ENCODE measurements around the gene RPA3. TPM values are rescaled to one million over a fixed set of nuclear protein-coding genes. Genes with fewer than 3 reads are reported as not detected.
"Not testable (repeated sequence)": the region's sequence is repeated elsewhere in the genome, so short reads cannot be mapped to it uniquely, and the experiment has no call there.

RPA3 gene
- total RNA-seq, 1 donor from 2014 or later: 9.3 TPM

DNA sequence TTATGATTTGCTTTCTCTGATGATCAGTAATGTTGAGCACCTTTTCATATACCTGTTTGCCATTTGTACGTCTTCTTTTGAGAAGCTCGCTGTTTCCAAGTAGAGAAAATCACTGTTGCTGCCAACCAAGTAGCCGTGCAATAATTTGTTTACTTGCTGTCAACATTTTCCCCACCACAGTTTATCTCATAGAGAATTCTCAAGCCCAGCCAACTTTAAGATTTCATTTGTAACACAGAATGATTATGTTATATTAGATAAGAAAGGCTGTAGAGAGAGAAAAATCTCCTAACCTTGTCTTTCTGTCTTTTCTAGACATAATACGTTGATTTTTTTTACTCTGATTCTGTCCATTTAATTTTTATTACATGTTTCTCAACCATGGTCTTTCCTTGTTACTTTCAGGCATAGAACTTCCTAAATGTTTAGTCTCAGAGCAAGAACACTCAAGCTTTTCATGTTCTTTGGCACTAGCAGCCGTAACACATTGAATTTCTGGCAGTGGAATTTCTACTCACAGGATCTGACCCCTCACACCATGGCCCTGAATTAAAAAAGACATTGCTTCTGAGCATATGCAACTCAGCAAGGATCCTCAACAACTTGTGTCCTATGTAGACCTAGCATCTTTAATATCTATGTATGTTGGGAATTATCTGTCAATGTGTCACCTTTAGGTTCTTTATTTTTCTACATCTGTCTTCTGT lies 23.1 kb downstream of the RPA3 start:
- DNase-seq (ENCODE audit: low read depth in 2 of 2): no peak

DNA sequence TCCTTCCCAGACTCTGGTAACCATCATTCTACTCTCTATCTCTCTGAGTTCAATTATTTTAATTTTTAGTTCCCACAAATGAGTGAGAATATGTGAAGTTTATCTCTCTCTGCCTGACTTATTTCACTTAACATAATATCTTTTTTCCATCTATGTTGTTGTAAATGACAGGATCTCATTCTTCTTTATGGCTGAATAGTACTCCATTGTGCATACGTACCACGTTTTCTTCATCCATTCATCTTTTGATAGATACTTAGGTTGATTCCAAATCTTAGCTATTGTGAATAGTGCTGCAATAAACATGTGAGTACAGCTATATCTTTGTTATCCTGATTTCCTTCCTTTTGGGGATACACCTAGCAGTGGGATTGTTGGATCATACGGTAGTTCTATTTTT lies 23.9 kb downstream of the RPA3 start:
- no peak for DNase-seq (ENCODE audit: low read depth in 2 of 2)

DNA sequence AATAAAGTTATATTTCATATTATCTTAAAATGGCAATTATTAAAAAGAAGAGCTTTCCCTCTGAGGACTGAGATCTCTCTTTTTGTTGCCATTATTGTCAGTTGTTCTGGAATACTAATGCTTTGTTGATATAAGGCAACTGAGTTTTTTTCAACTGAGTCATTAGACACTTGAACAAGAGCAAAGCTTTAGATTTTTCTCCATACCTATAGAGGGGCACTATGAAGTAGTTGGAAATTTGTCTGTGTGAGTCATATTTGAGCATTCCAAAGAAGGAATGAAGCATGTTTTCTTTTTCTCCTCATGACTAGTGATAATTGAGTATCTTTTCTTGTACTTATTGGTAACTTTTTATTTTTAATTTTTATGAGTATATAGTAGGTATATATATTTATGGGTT lies 24.5 kb downstream of the RPA3 start:
- DNase-seq (ENCODE audit: low read depth in 2 of 2): peak in 1 of 2 donors; percentile 64

DNA sequence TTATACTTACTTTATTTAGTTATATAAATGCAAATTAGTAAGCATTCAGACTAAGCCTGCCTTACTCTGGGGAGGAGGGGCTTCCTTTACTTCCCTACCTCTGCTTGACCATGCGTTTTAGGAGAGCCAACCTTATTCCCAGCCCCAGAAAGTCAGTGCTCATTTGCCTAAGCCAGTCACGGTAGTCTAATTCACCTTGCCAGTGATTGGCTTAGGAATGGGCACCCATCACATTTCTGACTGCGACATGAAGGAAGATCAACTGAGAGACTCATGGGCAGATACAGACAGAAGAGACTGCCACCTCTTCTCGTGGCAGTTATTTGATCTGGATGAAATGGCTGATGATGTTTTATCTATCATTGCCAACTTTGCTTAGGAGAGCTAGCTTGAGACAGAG lies 29.5 kb downstream of the RPA3 start:
- DNase-seq (ENCODE audit: low read depth in 2 of 2): no peak

DNA sequence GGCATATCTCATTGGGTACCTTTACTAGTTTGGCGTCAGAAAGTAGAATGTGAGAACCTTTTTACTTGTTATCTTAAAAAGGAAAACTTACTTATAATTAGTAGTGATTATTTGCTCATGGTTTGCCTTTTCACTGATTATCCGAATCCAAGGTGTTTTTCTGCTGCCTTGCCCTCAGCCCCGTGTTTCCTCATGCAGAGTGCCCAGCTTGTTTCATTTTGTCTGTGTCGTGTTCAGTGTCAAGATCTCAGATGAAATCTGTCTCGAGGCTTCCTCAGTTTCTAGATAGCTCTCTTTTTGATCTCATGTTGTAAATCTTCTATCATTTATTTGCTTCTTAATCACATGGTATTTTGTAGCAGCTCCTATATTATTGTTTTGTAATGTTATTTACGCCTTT lies 30.1 kb downstream of the RPA3 start:
- DNase-seq (ENCODE audit: low read depth in 2 of 2): no peak

DNA sequence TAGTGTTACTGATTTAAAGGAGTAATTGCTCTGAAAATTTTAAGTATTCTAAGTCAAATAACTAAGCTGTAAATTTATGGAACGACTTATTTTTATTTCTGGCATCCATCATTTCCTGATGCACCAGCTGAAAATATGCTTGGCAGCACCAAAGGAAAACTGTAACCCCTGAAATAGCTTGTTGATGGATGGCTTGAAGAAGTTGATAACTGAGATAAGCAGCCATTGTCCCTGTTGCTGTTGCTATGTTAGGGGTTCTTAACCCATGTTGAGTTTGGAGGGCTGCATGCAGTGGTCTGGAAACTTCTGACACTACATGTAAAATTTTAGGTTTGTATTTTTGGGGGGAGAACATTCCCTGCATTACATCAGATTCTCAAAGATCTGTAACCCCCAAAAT lies 30.6 kb downstream of the RPA3 start:
- peak; percentile 57 to 86 for DNase-seq (ENCODE audit: low read depth in 2 of 2)

GRCh38 chr7:7686811-7687508 lies 31.4 kb downstream of the RPA3 start:
- DNase-seq (ENCODE audit: low read depth in 2 of 2): no peak

GRCh38 chr7:7682861-7683260 lies 35.5 kb downstream of the RPA3 start:
- DNase-seq (ENCODE audit: low read depth in 2 of 2): no peak

DNA sequence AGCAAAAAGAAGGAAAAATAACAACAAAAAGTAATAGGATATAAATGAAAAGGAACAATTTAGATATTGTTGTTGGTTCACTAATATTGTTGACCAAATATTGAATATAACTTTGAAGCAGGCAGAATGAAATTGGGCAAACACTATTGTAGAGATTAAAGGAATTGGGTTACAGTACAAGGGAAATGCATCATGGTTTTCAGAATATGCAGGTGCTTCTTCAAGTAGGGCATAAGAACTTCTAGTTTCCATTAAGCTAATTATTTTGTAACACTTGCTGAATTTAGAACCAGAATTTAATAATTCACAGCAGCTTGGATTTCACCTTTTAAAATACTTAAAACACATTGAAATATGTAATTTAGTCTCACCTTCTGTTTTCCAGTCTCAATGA lies 36.5 kb downstream of the RPA3 start:
- DNase-seq (ENCODE audit: low read depth in 2 of 2): no peak

GRCh38 chr7:7681191-7681935 lies 37.0 kb downstream of the RPA3 start:
- DNase-seq (ENCODE audit: low read depth in 2 of 2): peak; percentile 72 to 73

GRCh38 chr7:7679640-7680039 lies 38.8 kb downstream of the RPA3 start:
- not testable (repeated sequence) for DNase-seq (ENCODE audit: low read depth in 2 of 2)

DNA sequence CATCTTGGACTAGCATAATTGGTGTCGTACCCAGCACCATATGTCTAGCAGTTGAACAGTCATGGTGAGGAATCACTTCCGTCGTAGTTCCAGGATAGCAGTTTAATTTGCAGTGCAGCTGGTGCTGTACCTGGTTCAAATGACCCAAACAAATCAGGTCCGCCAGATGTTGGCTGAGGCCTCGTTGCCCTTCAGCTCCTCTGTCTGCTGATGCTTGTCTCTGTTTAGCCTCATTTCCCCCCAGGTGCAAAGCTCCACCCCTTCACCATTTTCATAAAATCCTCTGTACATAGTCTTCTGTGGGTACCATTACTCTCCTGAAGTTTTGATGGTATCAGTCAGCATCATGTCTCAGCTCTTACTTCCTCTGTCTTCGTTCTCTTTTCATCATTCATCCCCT lies 42.7 kb downstream of the RPA3 start:
- DNase-seq (ENCODE audit: low read depth in 2 of 2): no peak

DNA sequence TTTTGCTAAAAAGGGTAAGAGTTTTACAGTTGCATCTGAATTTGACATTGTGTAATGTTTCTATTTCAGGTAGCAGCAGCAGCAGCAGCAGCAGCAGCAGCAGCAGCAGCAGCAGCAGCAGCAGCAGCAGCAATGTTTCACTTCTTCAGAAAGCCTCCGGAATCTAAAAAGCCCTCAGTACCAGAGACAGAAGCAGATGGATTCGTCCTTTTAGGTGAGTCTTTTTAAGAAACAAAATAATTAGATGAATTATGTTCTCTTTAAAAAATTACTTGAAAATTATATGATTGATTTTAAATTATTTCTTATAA lies 45.2 kb downstream of the RPA3 start:
- no peak for DNase-seq (ENCODE audit: low read depth in 2 of 2)

DNA sequence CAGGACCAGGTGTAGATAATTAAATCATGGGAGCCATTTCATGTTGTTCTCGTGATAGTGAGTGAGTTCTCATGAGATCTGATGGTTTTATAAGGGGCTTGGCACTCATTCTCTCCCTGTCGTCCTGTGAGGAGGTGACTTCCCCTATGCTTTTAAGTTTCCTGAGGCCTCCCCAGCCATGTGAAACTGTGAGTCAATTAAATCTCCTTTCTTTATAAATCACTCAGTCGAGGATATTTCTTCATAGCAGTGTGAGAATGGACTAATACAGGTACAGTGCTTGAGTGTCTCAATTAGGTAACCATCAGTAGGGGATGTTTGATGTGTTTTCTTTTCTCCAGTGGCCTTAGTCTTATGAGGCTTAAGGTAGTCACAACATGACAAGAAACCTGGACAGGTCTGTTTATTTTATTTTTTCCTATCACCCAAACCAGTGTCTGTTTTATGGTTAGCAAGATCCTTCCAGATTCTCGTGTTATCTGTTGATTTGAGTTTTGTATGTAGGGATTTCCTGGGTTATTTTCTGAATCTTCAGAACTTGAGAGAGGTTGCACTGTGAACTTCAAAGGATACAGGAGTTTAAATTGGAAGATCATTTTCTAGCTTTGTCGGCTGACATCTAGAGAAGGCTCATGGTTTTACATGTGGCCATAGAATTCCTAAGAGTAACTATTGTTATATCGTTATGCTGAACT lies 45.7 kb downstream of the RPA3 start:
- no peak for DNase-seq (ENCODE audit: low read depth in 2 of 2)

DNA sequence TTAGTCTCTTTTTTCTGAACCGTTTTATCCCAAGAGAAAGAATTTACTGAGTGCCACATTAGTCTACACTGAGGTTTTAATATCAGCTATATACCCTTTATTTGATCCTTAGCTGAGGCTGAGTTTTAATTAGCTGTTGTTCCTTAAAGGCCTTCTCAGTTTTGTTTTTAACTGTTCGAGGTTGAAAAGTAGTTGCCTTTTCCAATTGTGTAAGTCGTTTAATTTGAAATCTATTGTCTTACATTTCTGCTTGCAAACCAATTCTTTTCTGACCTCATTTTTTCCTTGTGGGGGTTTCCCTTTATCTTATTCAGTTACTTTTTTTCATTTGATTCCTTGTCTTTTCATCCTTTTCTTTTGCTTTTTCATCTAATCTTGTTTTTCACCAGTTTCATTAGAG lies 47.0 kb downstream of the RPA3 start:
- DNase-seq (ENCODE audit: low read depth in 2 of 2): no peak

GRCh38 chr7:7670490-7670889 lies 47.9 kb downstream of the RPA3 start:
- no peak for DNase-seq (ENCODE audit: low read depth in 2 of 2)

GRCh38 chr7:7668706-7669105 lies 49.7 kb downstream of the RPA3 start:
- no peak for DNase-seq (ENCODE audit: low read depth in 2 of 2)

DNA sequence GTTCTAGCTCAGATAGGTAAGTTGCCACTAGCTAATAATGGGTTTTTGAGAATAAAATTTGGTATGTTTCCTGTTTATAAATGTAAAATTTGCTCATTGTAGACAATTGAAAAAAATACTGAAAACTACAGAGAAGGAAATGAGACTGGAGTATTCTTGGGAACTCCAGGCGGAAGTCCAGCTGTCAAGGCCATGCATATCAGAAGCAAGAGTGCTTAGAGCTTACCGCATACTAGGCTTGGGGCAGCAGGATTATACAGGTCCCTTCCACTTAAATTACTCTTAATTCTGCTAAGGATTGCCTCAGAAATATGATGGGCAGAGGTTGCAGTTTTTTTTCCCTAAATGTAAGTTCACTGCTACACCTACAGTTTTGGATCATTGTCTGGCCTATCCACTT lies 51.2 kb downstream of the RPA3 start:
- no peak for DNase-seq (ENCODE audit: low read depth in 2 of 2)

GRCh38 chr7:7665031-7665430 lies 53.4 kb downstream of the RPA3 start:
- no peak for DNase-seq (ENCODE audit: low read depth in 2 of 2)

DNA sequence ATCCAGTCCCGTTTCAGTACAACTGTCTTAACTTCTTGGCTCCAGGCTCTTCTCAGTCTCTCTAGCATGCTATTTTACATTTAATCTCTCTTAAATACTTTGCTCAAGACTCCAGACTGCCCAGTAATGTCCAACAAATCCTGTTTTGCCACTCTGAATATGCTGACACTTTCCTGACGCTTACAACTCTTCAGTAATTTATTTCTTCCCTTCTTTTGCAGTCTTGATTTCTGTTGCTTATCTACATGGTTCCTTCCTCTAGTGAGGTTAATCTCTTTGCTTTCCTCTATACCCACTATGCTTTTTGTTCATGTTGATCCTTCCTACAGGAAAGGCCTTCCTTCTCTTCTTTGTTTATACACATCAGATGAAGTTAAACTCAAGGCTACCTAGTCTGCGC lies 54.1 kb downstream of the RPA3 start:
- DNase-seq (ENCODE audit: low read depth in 2 of 2): no peak

DNA sequence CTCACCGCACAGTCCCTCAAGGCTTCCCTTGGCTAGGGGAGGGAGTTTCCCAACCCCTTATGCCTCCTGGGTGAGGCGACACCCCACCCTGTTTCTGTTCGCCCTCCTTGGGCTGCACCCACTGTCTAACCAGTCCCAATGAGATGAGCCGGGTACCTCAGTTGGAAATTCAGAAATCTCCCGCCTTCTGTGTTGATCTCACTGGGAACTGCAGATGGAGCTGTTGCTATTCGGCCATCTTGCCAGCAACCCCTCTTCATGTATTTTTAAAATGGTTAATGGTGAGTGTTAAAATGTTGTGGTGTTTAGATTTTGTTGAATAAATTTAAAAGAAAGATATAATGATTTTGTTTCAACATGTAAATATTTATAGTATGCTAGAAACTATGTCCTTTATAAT lies 55.9 kb downstream of the RPA3 start:
- peak; percentile 32 to 34 for DNase-seq (ENCODE audit: low read depth in 2 of 2)

GRCh38 chr7:7656459-7656858 lies 61.9 kb downstream of the RPA3 start:
- DNase-seq (ENCODE audit: low read depth in 2 of 2): not testable (repeated sequence)
